ENCODE measurements around the gene MOGAT2.
A peak's percentile ranks its signal among the peaks of the same experiment; 100 is the strongest.

Gene MOGAT2

DNA sequence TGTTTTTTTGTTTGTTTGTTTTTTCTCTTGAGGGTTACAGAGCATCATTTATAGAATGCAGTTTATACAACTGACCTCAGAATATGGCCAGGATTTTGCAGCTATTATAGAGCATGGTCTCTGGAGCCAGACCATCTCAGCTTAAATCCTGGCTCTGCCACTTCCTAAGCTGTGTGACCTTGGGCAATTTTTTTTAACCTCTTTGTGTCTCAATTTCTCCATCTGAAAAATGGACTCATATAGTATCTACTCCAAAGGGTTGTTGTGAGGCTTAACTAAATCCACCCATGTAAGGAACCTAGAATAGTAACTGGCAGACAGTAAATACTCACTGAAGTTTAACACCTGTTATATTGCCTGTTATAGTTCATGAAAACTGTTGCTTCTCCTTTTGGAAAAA, 42.6 kb downstream of the MOGAT2 start:
- no peak for DNase-seq

DNA sequence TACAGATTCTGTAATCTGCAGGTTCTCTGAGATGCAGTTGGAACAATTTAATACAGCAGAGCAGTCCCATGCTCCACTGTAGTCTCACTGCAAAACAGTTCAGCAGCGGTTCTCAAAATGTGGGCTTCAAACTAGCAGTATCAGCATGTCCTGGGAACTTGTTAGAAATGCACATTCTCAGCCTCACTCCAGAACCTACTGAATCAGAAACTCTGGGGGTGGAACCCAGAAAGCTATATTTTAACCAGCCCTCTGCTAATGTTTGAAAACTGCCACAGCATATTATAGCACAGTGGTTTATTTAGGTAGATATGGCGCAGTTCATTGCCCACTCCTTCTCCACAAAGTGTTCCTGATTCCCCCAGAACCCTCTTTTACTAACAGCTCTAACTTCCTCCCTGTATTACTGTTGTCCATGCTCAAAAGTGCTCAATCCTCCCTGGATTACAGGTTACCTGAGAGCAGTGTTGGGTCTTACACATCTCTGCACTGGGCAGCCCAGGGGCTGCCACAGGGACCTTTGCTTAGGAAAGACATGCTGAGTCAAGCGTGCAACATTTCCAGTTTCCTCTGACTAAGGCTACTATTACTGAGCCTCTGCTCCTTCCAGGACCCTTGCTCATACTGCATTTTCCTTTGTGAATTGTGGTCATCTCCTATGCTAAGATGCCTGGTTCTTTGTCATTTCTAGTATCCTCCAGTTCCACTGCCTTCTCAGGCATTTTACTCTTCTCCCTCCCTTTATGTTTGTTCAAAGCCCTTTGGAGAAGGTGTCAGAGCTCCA, 43.3 kb downstream of the MOGAT2 start:
- DNase-seq, result no peak

DNA sequence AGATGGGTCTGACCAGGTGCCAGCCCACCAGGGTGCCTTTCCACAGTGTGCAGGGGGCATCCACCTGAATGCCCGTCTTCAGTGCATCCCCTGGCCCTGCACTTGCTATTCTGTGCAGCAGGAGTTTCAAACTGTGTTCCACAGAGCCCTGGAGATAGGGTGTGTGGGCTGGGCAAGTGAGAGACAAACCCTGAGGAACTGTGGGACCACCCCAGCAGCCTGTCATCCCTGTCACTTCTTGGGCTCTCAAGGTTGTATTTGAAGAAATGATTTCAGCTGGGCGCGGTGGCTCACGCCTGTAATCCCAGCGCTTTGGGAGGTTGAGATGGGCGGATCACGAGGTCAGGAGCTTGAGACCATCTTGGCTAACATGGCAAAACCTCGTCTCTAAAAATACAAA, 44.5 kb downstream of the MOGAT2 start:
- no peak for DNase-seq

DNA sequence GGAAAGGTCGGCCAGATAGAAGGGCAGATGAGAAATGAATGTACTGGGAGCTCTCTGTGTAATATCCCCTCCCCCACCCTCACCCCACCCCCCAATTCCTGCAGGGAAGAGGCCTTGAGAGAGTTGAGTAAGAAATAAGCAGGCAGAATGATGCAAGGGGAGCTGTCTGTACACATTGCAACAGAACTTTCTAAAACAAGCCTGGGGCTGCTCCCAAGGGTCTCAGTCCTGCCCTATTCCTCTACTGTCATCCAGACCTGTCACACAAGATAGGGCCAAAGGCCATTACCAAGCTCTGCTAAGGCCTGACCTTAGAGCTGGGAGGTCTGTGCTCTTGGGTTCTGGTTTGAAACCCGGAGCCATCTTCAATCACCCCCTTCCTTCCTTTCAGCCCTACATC, 45.2 kb downstream of the MOGAT2 start:
- no peak for DNase-seq

DNA sequence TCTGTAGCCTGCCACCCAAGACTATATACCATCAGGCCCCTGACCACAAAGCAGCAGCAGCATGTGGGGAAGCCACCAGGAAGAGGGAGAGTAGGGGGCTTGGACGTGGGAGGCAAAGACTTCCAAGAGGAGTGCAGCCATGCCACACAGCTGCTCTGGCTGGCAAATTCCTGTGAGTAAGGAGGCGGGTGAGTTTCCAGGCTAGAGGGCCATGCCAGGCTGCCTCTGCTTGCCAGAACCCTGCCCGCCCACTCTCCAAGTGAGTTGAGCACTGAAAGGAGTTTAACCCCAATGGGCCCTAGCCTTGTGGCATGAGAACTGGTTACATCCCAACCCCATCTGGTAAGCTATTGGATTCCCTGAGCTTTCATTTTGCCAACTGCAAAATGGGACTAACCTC, 46.2 kb downstream of the MOGAT2 start:
- DNase-seq, result no peak

DNA sequence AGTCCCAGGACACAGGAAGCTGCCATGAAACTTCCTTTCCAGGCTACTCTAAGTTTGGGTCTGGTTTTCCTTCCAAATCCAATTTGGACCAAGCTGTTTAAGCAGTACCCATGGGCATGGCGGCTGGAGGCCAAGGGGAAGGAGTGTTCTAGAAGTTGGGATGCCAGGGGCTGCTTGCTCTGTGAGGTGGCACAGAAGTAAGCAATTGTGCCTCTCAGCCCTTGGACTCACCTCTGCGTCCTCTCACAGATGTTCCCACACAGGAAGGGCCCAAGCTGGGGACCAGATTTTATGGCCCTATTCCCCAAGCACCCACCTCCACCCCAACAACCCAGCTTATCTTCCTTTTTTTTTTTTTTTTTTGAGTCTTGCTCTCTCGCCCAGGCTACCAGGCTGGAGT, 47.5 kb downstream of the MOGAT2 start:
- no peak for DNase-seq

DNA sequence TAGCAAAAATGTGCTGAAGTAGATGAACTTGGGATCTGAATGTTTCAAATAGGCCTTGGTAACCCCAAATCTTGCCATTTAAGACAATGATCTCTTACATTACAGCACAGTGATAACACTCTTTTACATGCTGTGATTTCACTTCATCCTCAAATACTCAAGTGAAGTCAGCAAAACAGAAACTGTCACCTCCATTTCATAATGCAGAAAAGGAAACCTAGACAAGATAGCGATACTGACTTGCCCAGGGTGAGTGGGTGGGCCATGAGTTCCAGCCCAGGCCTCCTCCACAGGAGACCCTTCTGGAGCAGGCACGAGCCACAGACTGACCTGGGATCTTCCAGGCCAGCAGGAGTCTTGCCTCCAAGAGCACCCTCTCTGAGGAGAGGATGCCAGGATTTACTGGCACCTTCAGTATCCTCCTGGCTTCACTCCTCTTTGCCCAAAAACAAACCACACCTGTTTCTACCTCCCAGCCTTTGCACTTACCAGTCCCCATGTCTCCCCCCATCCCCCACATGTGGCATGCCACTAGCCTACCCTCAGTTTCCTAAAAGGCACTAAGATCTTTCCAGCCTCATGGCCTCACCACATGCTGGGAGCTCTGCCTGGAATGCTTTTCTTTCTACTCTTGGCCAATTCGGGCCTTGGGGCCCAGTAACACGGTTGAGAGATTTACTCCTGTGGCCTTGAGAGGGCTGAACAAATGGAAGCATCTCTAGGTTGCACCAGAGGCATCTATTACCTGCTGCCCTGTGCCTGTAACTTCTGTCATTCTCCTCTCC, 49.0 kb downstream of the MOGAT2 start:
- DNase-seq, result no peak

DNA sequence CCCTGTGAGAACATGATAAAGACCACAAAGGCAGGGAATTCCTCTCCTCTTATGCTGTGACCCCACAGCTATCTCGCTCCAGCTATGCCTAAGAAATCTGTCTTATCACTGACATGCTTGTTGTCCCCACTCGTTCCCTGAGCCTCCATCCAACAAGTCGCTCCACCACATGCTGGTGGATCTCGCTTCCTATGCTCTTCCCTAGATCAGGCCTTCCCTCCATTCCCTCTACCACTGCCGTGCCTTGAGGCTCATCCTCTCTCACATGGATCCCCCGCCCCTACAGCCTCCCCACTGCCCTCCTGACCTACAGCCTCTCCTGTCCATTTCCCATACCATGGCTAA, 49.6 kb downstream of the MOGAT2 start:
- no peak for DNase-seq

DNA sequence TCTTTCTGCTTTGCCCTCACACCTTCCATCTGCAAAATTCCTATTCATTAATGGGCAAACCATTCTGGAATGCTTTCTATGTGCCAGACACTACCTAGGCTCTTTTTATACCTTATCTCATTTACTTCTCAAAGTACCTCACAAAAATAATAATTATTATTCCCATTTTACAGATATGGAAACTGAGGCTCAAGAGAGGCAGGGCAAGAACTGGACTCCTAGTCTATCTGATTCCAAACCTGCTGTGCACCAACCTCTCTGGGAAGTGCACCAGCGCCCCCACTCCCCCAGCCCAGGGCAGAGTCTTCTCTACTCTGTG, 50.1 kb downstream of the MOGAT2 start:
- DNase-seq, result no peak

DNA sequence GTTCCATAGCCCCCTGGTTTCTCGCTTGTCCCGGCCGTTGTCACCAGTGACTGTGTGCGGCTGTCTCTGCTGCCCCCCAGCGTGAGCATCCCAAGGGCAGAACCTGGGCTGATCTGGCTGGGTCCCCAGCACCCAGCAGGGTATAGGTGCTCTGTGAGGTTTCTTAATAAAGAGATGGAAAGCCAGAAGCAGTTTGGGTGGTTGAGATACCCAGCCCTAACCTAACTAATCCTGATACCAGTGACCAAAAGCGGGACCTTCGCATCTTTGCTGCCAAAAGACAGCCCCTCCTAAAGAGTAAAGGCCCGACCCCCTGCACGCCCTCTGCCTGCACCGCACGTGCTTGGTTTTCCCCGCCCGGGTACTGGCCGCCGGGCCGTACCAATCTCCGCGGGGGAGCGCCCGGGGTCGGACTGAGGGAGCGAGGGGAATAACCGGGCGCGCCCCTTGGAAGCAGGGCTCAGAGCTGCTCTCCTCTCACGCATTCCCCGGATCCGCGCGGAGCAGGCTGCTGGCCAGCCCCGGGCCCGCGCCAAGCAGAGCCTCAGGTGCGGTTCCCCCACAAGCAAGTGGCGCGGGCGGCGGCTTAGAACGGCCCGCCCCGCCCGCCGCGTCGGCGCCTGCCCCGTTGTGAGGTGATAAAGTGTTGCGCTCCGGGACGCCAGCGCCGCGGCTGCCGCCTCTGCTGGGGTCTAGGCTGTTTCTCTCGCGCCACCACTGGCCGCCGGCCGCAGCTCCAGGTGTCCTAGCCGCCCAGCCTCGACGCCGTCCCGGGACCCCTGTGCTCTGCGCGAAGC, 50.7 kb downstream of the MOGAT2 start, which contains the start of gene DGAT2:
Gene DGAT2, plus strand, starts transcription at position 667 of the 797 bp plus-strand sequence. CDS start 214 bp downstream, outside the sequence.
- DNase-seq, result peak; percentile 76

DNA sequence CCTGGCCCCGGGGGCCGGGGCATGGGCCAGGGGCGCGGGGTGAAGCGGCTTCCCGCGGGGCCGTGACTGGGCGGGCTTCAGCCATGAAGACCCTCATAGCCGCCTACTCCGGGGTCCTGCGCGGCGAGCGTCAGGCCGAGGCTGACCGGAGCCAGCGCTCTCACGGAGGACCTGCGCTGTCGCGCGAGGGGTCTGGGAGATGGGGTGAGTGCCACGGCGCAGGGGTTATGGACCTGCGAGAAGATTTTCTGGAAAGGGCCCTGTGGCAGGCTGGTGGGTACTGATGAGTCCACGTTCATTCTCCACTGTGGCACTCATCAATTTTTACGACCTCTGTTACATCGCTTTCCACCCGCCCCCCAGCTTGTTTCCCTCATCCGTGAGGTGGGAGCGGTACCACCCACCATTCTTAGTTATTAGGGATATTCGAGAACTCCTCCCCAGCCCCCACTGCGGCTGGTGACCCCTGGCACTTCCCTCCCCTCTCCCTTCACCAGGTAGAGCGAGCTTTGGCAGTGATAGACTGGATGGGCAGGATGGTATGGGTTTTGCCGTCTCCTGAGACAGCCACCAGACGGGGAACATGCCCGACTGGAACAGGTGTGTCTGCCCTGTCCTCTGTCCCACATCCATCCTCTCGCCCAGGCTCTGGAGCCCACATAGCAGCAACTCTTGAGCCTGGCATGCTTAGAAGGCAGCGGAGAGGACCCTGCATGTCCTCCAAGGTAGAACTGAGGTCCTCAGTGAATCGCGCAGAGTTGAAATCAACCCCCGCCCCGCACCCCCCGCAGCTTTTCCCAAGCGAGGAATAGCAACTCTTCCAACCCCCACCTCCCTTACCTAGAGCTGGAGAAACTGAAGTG, 51.5 kb downstream of the MOGAT2 start:
- no peak for DNase-seq

DNA sequence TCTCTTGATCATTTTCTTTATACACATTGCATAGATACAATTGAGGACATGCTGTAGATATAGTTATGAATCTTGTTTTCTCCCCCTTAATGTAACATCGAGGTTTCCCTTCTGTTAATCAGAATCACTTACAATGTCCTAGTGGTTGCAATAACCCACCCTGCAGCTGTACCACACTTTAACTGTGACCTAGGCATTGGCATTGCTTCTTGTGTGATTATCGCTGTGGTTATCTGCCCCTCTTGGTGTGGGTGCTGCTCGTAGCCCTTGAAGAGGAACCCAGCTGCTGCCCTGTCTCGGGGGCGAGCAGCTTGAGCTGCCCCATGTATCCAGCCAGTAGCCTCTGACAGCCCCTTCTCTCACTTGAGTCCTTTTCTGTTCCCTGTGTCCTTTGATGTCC, 52.5 kb downstream of the MOGAT2 start:
- DNase-seq, result no peak

DNA sequence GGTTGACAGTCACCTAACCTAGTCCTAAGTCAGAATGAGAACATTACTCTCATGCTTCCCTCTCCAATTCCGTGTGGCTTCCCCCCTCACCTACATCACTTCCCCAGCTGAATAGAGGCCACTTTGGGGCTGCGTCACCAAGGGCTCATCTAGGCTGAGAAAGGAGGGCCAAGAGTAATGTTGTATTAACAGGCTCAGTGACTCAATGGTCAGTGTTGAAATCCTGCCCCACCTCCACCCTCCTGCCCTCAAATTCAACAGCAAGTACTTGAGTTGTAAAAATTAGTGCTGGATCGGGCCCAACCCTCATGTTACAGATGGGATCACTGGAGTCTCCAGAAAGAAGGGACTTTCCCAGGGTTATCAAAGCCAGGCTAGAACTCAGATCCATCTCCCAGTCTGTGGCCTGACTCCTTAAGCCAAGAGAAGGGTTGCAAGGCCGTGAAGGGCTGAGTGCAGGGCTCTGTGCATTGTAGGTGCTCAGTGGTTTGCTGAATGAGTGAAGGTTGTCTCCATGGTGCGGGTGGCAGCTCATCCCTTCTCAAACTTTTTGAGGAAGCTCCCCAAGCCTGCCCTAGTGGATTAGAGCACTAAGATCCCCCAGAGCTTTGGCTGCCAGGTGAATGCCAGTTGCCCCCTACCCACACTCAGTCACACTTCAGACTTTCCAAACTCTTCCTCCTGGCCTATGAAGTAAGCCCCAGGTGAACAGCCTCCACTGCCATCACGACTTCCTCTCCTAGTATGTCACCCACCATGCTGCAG, 54.2 kb downstream of the MOGAT2 start:
- no peak for DNase-seq

DNA sequence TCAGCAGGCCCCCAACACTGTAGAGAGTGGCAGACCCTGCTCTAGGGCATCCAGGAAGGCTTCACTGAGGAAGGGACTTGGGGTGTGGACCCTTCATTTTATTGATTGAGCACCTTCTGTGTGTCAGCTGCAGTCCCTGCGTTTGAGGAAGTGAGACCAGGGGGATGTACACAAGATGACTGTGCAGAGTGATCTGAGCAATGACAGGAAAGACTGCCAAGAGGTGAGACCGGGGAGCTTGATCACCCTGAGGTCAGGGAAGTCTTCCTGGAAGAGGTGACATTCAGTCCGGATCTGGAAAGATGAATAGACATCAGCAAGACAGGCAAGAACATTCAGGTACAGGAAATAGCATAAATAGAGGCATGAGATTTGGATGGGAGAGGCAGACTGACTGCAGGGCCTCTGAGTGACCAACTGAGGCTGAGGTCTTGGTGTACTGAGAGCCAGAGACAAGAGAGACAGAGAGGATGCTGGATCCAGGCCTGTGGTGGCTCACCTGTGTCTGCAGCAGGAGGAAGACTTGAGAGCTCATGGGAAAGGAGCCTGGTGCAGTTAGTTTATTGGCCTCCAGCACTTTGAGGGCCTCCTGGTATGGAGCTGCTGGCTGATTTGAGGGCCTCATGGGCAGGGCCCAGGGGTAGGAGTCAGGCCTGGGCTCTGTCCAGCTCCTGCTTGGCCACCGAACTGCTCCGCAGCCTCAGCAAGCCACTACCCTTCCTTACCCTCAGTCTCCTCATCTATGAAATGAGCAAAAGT, 56.1 kb downstream of the MOGAT2 start:
- no peak for DNase-seq

DNA sequence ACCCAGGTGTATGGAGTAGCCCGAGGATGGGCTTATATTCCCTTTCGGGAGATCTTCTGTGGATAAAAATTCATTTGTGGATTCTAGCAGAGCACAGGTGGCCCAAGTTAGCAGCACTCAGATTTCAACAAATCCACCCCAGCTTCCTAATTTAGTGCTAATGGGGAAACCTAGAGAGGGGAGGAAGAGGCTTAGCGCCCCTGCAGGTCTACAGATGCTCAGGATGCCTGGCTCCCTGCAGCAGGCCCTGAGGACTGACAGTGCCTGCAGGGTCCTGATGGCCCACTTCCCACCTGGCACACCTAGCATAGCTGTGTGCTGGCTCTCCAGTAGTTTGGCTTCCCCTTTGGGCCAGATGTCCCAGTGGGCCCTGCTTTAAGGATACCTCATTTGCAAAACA, 57.4 kb downstream of the MOGAT2 start:
- DNase-seq, result no peak

DNA sequence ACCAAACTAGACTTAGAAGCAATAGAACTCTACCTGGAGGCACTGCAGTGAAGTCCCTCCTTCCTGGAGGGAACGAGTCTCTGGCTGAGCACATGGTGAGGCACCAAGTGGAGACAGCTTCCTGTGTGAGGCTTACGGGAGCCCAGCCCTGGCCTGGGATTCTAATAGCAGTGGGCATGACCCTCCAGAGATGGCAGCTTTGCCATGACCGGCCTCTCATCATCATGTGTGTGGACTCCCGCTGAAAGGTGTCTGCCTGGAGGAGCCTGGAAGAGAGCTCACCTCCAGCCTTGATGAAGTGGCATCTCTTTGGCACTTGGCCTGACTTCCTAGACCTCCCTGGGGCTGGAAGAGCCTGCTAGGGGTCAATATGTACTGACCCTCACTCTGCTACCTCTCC, 58.9 kb downstream of the MOGAT2 start:
- no peak for DNase-seq

DNA sequence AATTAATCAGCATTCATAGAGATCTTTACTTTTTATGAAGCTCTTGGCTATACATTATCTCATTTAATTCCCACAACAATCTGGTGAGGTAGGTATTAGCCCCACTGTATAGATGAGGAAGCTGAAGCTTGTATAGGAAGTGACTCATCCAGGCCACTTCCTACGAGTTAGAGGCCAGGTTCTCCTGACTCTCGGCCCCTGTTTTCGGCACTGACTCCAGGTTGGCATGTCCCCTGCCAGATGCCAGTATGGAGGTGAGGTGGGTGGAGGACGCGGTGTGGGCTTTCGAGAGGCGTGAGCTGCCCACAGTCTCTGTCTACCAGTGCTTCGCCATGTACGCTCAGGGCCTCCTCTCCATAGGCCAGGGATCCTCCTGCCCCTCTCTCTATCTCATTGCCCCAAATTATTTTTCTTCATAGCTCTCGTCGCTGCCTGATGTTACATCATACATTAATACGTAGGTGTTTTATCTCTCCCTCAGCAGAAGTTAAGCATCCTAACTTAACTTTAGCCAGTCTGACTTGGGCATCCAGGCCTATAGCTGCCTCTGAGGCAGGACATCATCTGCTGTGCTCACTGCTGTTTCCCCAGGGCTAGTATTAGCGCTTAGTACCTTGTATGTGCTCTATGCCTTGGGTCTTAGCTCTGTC, 59.9 kb downstream of the MOGAT2 start:
- no peak for DNase-seq

DNA sequence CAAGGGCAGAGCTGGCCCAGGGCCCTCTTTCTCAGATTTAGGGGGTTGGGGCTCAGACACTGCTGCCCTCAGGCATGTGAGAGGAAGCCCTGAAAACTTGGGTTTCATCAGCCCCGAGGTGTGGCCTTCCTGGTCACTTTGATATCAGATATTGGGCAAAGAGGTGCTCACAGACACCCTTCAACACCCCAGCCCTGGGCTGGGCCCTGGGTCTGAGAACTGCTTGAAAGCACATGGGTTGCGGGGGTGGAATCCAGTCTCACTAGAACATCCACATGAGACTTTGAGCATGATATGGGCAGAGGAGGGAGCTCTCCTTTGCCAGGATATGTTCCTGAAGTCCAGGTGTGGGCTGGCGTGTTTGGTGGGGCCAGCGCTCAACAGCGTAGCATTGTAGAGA, 61.3 kb downstream of the MOGAT2 start:
- DNase-seq, result no peak

DNA sequence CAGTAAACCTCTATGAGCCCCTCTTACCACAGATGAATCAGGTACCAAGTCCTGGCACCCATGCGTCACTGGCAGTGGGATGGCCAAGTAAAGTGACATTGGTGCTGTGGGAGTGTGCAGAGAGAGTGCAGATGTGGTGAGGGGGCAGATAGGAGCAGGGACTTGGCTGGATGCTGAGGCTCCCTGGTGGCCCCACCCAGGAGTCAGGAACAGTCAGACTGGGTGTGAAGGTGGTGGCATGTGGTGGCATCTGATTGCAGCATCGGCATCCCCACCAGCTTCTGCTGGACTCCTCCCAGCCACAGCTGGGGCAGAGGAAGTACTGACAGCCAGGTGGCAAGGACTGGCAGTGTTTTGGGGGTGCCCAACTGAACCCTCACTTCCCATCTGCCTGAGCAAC, 62.3 kb downstream of the MOGAT2 start:
- DNase-seq, result no peak

DNA sequence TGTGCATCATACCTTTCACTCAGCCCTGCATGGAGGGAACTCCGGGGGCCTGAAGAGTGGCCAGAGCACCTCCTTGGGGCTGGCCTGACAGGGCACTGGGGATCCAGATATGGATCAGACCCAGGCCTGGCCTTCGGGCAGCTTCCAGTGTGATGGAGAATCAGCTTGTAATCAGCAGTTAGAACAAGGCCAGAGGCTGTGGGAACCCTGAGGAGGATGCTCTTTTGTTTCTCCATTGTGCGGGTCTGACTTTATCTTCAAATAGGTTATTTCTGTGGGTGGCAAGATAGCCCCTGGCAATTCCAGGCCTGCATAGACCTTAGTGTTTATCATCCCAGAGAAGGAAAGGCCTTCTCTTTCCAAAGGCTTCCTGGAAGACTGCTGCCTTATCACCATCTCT, 63.2 kb downstream of the MOGAT2 start:
- no peak for DNase-seq

DNA sequence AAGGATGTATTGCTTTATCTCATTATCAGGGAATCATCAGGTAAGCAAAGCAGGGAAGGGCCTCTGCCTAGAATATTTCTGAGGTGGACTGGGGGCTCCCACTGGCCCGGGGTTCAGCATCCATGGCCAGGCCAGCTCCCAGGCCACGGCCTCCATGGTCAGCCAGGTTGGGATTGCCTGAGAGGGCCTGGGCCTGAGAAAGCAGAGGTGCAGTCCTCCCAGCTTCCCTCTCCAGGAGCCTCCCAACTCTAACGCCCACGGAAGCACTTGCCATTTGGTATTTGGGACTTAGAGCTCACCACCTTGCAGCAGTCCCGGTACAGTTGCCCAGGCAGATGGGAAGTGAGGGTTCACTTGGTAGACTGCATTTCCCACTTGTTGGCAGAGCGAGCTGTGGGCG, 63.7 kb downstream of the MOGAT2 start:
- no peak for DNase-seq
